Measurements from ENCODE around the gene TACC3.

Gene TACC3

GRCh38 chr4:1762264-1763010 is 41.1 kb downstream of the TACC3 start:
- DNase-seq, result no peak

- no peak for DNase-seq
These were observed 41.8 kb downstream of the TACC3 start for GRCh38 chr4:1763070-1763549.

- DNase-seq, result peak; percentile 86
These were observed 42.3 kb downstream of the TACC3 start for GRCh38 chr4:1763550-1764080.

- DNase-seq, result no peak
These were observed 43.3 kb downstream of the TACC3 start for GRCh38 chr4:1764670-1765069.

GRCh38 chr4:1765409-1766072 is 44.2 kb downstream of the TACC3 start:
- no peak for DNase-seq

GRCh38 chr4:1766106-1767060 is 45.1 kb downstream of the TACC3 start:
- no peak for DNase-seq

- DNase-seq, result peak; percentile 51
These were observed 45.9 kb downstream of the TACC3 start for GRCh38 chr4:1767061-1767769.

GRCh38 chr4:1767770-1768366 is 46.5 kb downstream of the TACC3 start:
- DNase-seq, result peak; percentile 75

- DNase-seq, result no peak
These were observed 47.2 kb downstream of the TACC3 start for GRCh38 chr4:1768367-1769034.

GRCh38 chr4:1769692-1770091 is 48.4 kb downstream of the TACC3 start:
- no peak for DNase-seq

- DNase-seq, result no peak
These were observed 48.9 kb downstream of the TACC3 start for GRCh38 chr4:1770245-1770644.

- no peak for DNase-seq
These were observed 49.5 kb downstream of the TACC3 start for GRCh38 chr4:1770791-1771231.

- DNase-seq, result peak; percentile 88
These were observed 50.4 kb downstream of the TACC3 start for GRCh38 chr4:1771555-1772305.

- DNase-seq, result peak; percentile 58
These were observed 51.7 kb downstream of the TACC3 start for GRCh38 chr4:1772853-1773538.

- DNase-seq, result no peak
These were observed 52.4 kb downstream of the TACC3 start for GRCh38 chr4:1773754-1774153.

- DNase-seq, result peak; percentile 77
These were observed 54.6 kb downstream of the TACC3 start for GRCh38 chr4:1775731-1776500.

- DNase-seq, result no peak
These were observed 55.3 kb downstream of the TACC3 start for GRCh38 chr4:1776521-1777161.
